ENCODE results near the gene APBB1. TPM values are rescaled to one million over a fixed set of nuclear protein-coding genes. Genes with fewer than 3 reads are reported as not detected.

The APBB1 gene
- total RNA-seq, 2 donors from 2014 or later = 51.5 to 51.6 TPM

DNA sequence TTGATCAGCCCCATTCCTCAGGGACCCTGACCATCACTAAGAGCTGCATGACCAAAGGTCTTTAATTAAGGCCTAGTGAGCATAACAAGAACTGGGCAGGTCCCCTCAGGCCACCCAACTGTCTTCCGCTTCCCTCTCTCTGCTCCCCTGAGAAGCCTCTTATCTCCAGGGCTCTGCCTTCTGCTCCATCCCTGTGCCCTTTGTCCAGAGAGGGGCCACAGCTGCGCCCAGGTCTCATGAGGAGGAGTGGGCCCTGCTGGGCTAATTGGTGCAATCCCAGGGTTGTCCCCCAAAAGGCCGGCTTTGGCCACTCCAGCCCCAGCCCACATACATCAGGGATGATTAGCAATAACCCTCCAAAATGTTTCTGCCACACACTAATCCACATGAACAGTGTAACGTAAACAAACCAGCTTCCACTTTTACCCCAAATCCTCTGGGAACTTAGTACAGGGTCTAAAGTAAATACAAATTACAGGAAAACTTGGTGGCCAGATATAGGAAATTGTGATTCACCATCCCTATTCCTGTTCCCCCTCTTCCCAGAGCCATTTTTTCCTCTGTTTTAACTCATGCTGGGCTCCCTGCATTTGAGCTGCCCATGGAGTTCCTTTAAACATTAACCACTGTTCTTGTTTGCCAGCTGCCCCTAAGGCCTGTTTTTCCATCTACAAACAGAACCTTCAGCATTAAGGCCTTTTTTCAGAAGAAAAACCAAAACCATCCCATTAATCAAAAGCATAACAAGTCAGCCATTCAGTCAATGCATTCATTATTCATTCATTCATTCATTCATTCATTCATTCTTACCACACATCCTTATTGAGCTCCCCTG, 64.0 kb downstream of the APBB1 start:
- Mint-ChIP-seq H3K36me3 (ENCODE audit: low read depth) (no peaks in the 10 kb centered on the region), H3K4me3 (no peak overlapping the region), H3K27ac (no peak overlapping the region), H3K4me1 (peaks cover 30% of the 10 kb centered on the region), H3K27me3 (ENCODE audit: insufficient read depth) (no peaks in the 10 kb centered on the region), H3K9me3 (no peaks in the 10 kb centered on the region)
- 95% methylated on average over 4 of the region's 4 CpGs; no CpG with 5 or more reads in 1 of the 2 experiments for WGBS, 2 experiments (ENCODE audit: insufficient coverage in 1 of 2, insufficient read length in 1 of 2)
- H3K9me3 ChIP-seq (ENCODE audit: control insufficient read depth, low read length) = no peaks in the 10 kb centered on the region
- DNase-seq = no peak
- peaks cover 6% of the 10 kb centered on the region for H3K4me1 ChIP-seq (ENCODE audit: control insufficient read depth, insufficient read depth, low read length)
- no peak overlapping the region for H3K27ac ChIP-seq (ENCODE audit: low read depth, low read length)
- H3K27me3 ChIP-seq (ENCODE audit: control insufficient read depth, insufficient read depth, low read length, poor library complexity, severe bottlenecking) = no peaks in the 10 kb centered on the region
- H3K9ac ChIP-seq (ENCODE audit: extremely low read depth, low read length, poor library complexity, severe bottlenecking) = no peak overlapping the region
- H3K4me3 ChIP-seq (ENCODE audit: low read length) = no peak overlapping the region
- no peaks in the 10 kb centered on the region for H3K36me3 ChIP-seq (ENCODE audit: control insufficient read depth, insufficient read depth, low read length)
- no peak for TF ChIP-seq CTCF (conservative IDR thresholded peaks at IDR 0.05)

DNA sequence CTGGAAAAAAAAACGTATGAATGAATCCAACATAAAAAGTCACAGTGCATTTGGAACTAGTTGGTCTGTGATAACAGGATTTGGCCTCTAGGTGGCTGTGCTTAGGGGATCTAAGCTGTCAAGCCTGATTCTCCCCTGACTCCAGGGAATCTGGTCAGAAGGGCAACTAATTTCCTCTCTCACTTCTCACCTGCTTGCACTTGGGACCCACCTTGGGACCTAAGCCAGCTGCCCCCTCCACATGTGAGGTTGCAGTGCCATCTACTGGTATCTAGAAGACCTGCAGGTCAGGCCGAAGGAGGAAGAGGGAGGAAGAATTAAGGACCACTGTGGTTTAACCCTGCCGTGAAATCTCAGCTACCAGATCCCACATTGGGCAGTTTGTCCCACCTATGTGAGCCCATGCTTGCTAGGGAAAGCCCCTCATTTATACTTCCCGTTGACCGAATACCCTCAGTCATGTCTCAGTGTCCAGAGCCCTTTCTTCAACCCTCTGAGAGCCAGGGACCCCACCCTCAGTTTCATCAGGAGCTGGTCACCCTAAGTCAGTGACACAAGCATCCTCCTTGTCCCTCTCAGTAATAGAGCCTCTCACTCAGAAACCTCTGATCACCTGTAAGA, 65.4 kb downstream of the APBB1 start:
- Histone ChIP-seq H3K4me1 (ENCODE audit: control insufficient read depth, insufficient read depth, low read length) (peaks cover 6% of the 10 kb centered on the region), H3K9me3 (ENCODE audit: control insufficient read depth, low read length) (no peaks in the 10 kb centered on the region), H3K9ac (ENCODE audit: extremely low read depth, low read length, poor library complexity, severe bottlenecking) (no peak overlapping the region), H3K27ac (ENCODE audit: low read depth, low read length) (no peak overlapping the region), H3K4me3 (ENCODE audit: low read length) (no peak overlapping the region), H3K36me3 (ENCODE audit: control insufficient read depth, insufficient read depth, low read length) (no peaks in the 10 kb centered on the region), H3K27me3 (ENCODE audit: control insufficient read depth, insufficient read depth, low read length, poor library complexity, severe bottlenecking) (no peaks in the 10 kb centered on the region)
- TF ChIP-seq CTCF (conservative IDR thresholded peaks at IDR 0.05) = peak; percentile 98
- H3K4me3 Mint-ChIP-seq = no peak overlapping the region
- H3K4me1 Mint-ChIP-seq = peaks cover 30% of the 10 kb centered on the region
- H3K36me3 Mint-ChIP-seq (ENCODE audit: low read depth) = no peaks in the 10 kb centered on the region
- H3K9me3 Mint-ChIP-seq = no peaks in the 10 kb centered on the region
- DNase-seq = peak; percentile 94
- H3K27ac Mint-ChIP-seq = peak overlapping the region; percentile 53
- H3K27me3 Mint-ChIP-seq (ENCODE audit: insufficient read depth) = no peaks in the 10 kb centered on the region
- 13 to 20% methylated on average over 1 to 5 of the region's 5 CpGs for WGBS, 2 experiments (ENCODE audit: insufficient coverage in 1 of 2, insufficient read length in 1 of 2)

GRCh38 chr11:6351782-6352382, 67.0 kb downstream of the APBB1 start:
- WGBS, 2 experiments (ENCODE audit: insufficient coverage in 1 of 2, insufficient read length in 1 of 2) = 84 to 86% methylated on average over 4 of the region's 5 CpGs

More at GRCh38 chr11:6351782-6352382, 67.0 kb downstream of the APBB1 start:
- Mint-ChIP-seq H3K36me3 (ENCODE audit: low read depth) (no peaks in the 10 kb centered on the region), H3K4me3 (no peak overlapping the region), H3K4me1 (peaks cover 30% of the 10 kb centered on the region), H3K27ac (no peak overlapping the region), H3K27me3 (ENCODE audit: insufficient read depth) (no peaks in the 10 kb centered on the region), H3K9me3 (peaks cover 4% of the 10 kb centered on the region)
- no peak overlapping the region for H3K4me3 ChIP-seq (ENCODE audit: low read length)
- H3K36me3 ChIP-seq (ENCODE audit: control insufficient read depth, insufficient read depth, low read length) = no peaks in the 10 kb centered on the region
- no peaks in the 10 kb centered on the region for H3K27me3 ChIP-seq (ENCODE audit: control insufficient read depth, insufficient read depth, low read length, poor library complexity, severe bottlenecking)
- no peaks in the 10 kb centered on the region for H3K9me3 ChIP-seq (ENCODE audit: control insufficient read depth, low read length)
- no peak overlapping the region for H3K27ac ChIP-seq (ENCODE audit: low read depth, low read length)
- DNase-seq = no peak
- no peak for TF ChIP-seq CTCF (conservative IDR thresholded peaks at IDR 0.05)
- H3K4me1 ChIP-seq (ENCODE audit: control insufficient read depth, insufficient read depth, low read length) = peaks cover 6% of the 10 kb centered on the region
- H3K9ac ChIP-seq (ENCODE audit: extremely low read depth, low read length, poor library complexity, severe bottlenecking) = no peak overlapping the region

Measured in endodermal cell (in vitro differentiated cells).